Right renal pelvis (tissue), 4 donors: ENCODE measurements around the gene NTRK1. TPM values are rescaled to one million over a fixed set of nuclear protein-coding genes. Genes with fewer than 3 reads are reported as not detected.

Source experiments
- DNase-seq, 4 donors: peaks; one replicate each; pipeline ENCODE4 v3.0.0-alpha.2; 2013; ENCODE audit warnings: low read depth in 4 of 4, low spot score in 3 of 4, missing footprints in 1 of 4
- polyA plus RNA-seq, 4 donors: library from polyadenylated mRNA; unstranded; fragments of 120-200 nt; gene quantifications; one replicate each; pipeline ENCODE4 v1.2.1, GENCODE V29; 2013; ENCODE audit not compliant: insufficient read length in 4 of 4

Gene NTRK1
- polyA plus RNA-seq, 4 donors: 0.98 to 2.1 (median 1.3) TPM

DNA sequence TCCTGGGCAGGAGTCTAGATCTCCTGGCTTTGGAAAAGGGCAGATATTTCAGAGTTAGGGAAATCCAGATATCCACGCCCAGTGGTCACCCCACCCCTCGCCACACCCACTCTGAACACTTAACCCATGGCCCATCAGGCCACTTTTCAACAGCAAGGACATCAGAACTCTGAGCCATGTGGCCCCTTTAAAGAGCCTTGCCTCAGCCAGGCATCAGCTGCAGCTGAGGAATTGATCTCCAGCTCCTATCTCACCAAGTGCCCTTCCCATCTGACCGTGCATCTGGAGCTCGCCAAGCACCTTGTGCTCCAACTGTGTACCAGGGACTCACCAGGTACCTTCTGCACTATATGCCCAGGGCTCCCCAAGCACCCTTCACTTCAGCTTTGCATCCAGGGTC is 23.8 kb upstream of the NTRK1 start:
- DNase-seq: no peak

- DNase-seq: no peak
These were observed 21.7 kb upstream of the NTRK1 start for GRCh38 chr1:156838972-156839371.

DNA sequence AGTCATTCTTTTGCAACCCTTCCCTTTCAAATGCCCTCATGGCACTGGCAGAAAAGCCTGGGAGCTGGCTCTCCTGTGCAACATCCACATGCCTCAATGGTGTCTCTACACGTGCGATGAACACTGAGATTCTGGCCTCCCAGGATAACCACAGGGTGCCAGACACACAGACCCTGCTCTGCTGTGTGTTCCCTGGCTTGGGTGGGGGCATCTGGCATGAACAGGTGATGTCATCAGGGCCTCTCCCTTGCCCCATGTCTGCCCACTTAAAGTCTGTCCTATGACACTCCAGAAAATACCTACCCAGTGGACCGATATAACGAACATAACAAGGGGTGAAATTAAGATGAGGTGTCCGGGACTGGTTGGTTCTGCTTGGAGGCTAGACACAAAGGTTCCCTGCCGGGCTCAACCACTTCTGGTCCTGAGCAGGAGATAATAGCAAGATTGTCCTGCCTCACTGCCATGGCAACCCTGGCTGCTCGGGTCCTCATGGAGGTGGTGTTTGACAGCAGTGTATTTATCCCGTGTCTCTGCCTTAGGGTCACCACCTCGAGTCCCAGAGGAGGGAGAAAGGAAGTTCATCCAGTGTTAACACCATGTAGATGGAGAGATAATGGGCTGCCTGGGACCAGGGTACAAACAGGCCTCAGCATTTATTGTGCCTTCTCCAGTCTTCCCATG is 21.1 kb upstream of the NTRK1 start:
- DNase-seq: no peak

GRCh38 chr1:156840186-156840897 is 20.3 kb upstream of the NTRK1 start:
- no peak for DNase-seq

DNA sequence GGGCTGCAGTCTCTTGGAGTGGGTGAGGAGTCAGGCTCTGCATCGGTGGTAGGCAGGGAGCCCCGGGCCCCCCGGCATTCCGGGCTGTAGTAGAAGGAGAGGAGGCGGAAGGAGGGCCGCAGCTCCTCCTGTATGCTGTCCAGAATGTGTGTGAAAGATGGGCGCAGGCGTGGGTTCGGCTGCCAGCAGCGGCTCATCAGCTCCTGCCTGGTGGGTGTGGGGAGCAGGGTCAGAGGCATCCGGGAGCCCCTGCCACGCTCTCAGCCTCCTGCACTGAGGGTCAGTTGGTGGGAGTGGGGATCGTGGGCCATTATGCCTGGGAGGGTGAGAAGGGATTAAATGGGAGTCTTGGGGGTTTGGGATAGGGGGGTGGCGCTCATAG is 19.8 kb upstream of the NTRK1 start:
- DNase-seq: no peak

DNA sequence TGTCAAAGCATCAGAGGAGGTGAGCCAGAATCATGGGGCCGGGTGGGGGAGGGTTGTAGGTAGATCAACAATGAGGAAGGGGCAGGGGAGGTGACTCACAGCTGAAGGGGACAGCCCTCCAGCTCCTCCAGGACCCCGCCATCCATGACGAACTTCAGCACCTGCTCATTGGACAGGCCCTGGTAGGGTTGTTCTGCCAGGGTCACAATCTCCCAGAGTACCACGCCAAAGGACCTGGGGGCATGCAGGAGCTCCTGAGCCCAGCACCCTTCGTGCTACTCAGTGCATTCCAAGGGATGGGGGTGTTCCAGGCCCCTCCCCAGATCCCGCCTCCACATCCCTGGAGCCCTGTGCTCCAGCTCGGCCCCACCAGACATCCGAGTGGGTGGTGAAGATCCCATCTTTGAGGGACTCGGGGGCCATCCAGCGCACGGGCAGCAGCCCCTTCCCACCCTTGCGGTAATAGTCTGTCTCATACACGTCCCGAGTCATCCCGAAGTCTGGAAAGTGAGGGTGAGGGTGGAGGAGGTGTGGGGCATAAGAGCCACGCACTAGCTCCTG is 19.3 kb upstream of the NTRK1 start:
- no peak for DNase-seq

- no peak for DNase-seq
These were observed 17.9 kb upstream of the NTRK1 start for GRCh38 chr1:156842618-156843300.

GRCh38 chr1:156844102-156844501 is 16.6 kb upstream of the NTRK1 start:
- no peak for DNase-seq

DNA sequence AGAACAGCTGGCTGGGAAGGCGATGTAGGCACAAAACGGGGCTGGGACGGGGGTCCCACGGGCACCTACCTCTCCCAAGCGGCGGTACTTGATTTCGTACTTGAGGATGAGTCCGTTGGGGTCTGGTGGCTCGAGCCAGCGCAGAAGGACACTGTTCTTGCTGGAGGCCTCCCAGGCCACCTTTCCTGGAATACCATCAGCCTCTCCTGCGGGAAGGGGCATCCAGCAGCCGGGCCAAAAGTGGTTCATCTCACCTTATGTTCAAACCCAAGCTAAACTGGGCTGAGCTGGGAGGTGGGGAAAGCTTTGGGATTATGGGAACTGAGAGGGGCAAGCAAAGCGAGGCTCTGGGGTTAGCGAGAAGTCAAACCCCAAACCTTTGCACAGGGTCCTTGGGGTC is 16.0 kb upstream of the NTRK1 start:
- no peak for DNase-seq

- DNase-seq: no peak
These were observed 15.4 kb upstream of the NTRK1 start for GRCh38 chr1:156845055-156845952.

GRCh38 chr1:156845953-156846545 is 14.6 kb upstream of the NTRK1 start:
- DNase-seq: no peak

DNA sequence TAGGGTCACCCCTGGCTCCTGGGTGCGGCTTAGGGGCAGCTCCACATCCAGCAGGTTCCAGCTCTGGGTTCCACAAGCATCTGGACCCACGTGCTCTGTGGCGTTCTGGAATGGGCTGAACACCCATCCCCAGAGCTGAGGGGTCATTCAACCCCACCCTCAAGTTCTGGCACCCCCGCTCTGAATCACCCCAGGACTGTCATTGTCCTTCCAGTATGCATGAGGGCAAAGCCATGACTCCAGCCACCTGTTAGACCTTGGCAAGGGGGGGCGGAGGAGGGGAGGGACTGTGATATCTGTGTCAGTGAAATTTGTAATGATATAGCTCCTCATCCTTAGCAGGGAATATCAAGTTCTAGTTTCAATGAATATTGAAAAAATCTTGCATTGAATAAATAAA is 14.0 kb upstream of the NTRK1 start:
- no peak for DNase-seq

DNA sequence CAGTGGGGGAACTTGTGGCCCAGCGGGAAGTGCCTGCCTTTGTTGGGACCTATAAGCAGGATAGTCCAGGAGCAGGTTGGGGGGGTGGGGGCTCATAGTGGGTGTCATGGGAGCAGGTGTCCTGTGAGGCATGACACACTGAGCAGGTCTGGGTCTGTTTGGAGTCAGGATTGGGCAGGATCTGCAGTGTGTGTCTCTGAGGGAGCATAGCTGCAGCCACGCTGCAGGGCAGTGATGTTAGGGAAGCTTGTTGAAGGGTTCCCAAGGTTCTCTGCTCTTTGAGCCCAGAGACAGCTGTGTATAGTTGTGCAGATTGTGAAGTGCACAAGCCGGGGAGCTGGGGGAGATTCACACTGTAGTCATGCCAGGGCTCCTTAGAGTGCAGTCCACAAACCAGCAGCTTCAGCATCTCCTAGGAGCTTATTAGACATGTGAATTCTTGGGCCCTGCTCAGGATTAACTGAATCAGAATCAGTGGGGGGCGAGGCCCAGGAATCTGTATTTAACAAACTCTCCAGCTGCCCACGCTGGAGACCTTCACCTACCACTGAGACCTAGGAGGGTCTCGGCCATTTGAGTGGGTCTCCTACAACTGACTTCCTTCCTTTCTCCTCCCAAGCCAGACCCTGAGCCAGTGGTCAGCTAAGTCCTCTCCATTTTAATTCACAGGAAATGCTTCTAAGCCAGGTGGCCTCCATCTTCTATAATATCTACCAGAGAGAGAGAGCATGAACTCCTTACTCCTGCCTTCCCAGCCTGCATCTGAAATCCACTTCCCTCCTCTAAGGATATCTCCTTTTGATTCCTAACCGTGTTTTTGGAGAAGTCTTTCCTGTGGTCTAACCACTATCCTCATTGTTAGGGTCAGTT is 12.8 kb upstream of the NTRK1 start:
- DNase-seq: no peak

- DNase-seq: no peak
These were observed 12.1 kb upstream of the NTRK1 start for GRCh38 chr1:156848461-156849150.

DNA sequence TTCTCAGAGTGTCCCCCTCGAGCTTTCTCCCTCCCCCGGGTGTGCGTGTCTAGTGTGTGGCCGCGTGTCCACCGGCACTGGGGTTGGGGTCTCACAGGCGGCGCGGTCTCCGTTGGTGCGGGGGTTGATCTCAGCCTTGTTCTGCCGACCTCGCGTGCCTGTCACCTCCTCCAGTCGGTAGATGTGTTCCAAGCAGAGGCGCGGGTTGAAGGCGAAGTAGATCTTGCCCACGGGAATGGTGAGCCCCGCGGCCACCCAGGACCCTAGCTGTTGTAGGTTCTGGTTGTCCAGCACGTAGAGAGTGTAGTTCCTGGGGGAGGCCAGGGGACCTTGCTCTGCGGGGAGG is 11.5 kb upstream of the NTRK1 start:
- no peak for DNase-seq

DNA sequence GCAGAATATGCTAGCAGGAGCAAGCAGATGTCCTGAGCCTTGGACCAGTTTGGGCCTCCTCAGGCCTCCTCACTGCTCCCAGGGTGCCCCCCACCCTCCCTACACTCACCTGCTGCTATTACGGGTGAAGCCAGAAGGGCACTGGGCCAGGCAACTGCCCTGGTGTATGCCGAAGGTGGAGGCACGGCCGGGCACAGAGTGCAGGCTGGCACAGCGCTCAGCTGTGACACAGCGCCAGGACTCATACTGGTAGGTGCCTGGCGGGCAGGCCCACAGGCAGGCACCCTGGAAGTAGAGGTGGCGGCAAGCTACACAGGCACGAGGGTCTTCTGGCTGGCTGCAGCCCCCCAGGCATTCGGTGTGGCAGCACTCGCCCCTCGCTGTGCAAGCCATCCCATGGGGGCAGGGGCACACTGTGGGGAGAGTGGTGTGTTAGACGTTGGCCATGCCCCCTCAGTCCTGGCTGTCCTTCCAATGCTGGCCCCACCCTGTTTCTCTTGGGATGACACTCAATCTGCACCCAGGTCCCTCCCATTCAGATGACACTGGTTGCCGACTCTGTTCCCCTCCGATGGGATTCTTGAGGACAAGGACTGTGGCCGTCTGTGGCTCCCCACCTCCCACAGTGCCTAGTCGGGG is 8.8 kb upstream of the NTRK1 start:
- no peak for DNase-seq

DNA sequence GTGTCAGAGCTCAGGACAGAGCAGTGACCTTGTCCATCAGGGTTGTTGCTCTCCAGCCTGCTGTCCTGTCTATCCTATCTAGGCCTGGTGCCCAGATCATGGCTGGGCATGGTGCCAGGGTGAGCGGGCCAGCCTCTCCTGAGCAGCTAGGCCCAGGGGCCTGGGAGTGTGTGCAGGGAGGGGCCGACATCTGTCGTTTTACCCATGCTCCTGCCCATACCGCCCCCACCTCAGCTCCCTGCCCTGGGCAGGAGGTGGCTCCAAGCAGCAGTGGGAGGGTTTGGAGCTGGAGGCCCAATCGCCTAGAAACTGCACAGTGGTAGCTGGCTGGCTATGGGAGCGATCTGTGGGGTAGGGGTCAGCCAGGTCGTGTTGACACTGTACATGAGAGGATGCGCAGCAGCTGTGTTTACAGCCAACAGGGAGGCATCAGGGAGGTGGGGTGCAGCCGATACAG is 8.2 kb upstream of the NTRK1 start:
- DNase-seq: peak in 1 of 4 donors; percentile 56

DNA sequence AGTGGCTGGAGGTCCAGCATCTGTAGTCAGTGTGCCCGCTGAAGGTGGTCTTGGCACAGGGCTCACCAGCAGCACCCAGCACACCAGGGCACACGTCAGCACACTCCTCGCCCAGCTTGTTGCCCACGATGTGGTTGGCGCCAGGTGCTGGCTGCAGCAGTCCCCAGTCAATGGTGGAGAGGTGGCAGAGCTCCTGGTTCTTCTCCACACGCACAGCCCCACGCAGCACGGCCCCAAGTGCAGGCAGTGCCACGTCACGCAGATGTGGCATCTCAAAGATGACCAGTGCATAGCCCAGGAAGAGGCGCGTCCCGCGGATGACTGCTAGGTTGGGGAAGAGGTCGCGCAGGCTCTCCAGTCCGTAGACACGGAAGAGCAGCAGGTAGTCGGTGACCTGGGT is 6.9 kb upstream of the NTRK1 start:
- no peak for DNase-seq
